Prostate gland (tissue), 2 donors: ENCODE results near the gene CILP2.

Experiments used
- CTCF ChIP-seq, 4 experiments: fragments of 200-600 bp in 2 of 4; fragments of 450-650 bp in 2 of 4; sonication (generic) in 2 of 4; IDR thresholded peaks; 1 replicate in 3 of 4; 2 replicates in 1 of 4; pipeline ENCODE4 v1.5.1; 2016 to 2019; ENCODE audit warnings: antibody characterized with exemption in 4 of 4, mild to moderate bottlenecking in 2 of 4, moderate library complexity in 2 of 4
- POLR2A ChIP-seq: fragments of 450-650 bp; IDR thresholded peaks from one replicate; pipeline ENCODE4 v1.6.1; 2016; ENCODE audit warnings: antibody characterized with exemption, mild to moderate bottlenecking
- POLR2AphosphoS5 ChIP-seq: sonication (generic); formaldehyde crosslinking; IDR thresholded peaks from one replicate; pipeline ENCODE4 v1.6.1; 2017; ENCODE audit warnings: antibody characterized with exemption

GRCh38 chr19:19514215-19514657, 23.8 kb upstream of the CILP2 start:
- TF ChIP-seq CTCF (IDR thresholded peaks at IDR 0.05) (no peak), POLR2AphosphoS5 (peak; percentile 54), POLR2A (no peak)
